Thymus (tissue), 11 donors: Measurements from ENCODE around the gene CD300LB. TPM values are rescaled to one million over a fixed set of nuclear protein-coding genes. Genes with fewer than 3 reads are reported as not detected.
A peak's percentile ranks its signal among the peaks of the same experiment; 100 is the strongest.
"Not testable (repeated sequence)": the region's sequence is repeated elsewhere in the genome, so short reads cannot be mapped to it uniquely, and the experiment has no call there.

Source experiments
- DNase-seq, 9 donors: peaks; one replicate each; pipeline ENCODE4 v3.0.0-alpha.2; 2013; ENCODE audit warnings: low spot score in 9 of 9, low read depth in 6 of 9, missing footprints in 1 of 9
- H3K27ac ChIP-seq, 2 donors: one replicate each; pipeline ENCODE4 v1.5.1; 2013; ENCODE audit warnings: control low read depth in 1 of 2, low read depth in 1 of 2, low read length in 1 of 2, mild to moderate bottlenecking in 1 of 2, moderate library complexity in 1 of 2
- H3K27me3 ChIP-seq, 2 donors: one replicate each; pipeline ENCODE4 v1.5.1; 2013; ENCODE audit warnings: low read length in 1 of 2; ENCODE audit not compliant: control insufficient read depth in 2 of 2, insufficient read depth in 1 of 2
- H3K36me3 ChIP-seq, 2 donors: one replicate each; pipeline ENCODE4 v1.5.1; 2013; ENCODE audit warnings: low read length in 1 of 2, mild to moderate bottlenecking in 1 of 2, moderate library complexity in 1 of 2; ENCODE audit not compliant: control insufficient read depth in 2 of 2, insufficient read depth in 2 of 2
- H3K4me1 ChIP-seq, 2 donors: one replicate each; pipeline ENCODE4 v1.5.1; 2013; ENCODE audit warnings: low read length in 2 of 2; ENCODE audit not compliant: control insufficient read depth in 2 of 2, insufficient read depth in 2 of 2
- H3K4me3 ChIP-seq, 2 donors: one replicate each; pipeline ENCODE4 v1.5.1; 2013; ENCODE audit warnings: low read length in 2 of 2, control low read depth in 1 of 2, mild to moderate bottlenecking in 1 of 2
- H3K9me3 ChIP-seq, 2 donors: one replicate each; pipeline ENCODE4 v1.5.1; 2013; ENCODE audit warnings: low read length in 1 of 2, mild to moderate bottlenecking in 1 of 2; ENCODE audit not compliant: control insufficient read depth in 2 of 2, insufficient read depth in 1 of 2
- WGBS: extraction: QIAGEN DNeasy Blood & Tissue Kit; methylation state at CpG from one replicate; pipeline ENCODE4 v1.1.7; 2013; 5-methylcytosine and 5-hydroxymethylcytosine counted together
- polyA plus RNA-seq: library from polyadenylated mRNA; stranded (reverse); fragments of 200-250 nt; gene quantifications from one replicate; pipeline ENCODE4 v1.2.3, GENCODE V29; 2013
- total RNA-seq: library from RNA; stranded (reverse); fragments of 120-200 nt; gene quantifications from one replicate; pipeline ENCODE4 v1.2.4, GENCODE V29; 2013
- donor health status: healthy.

The CD300LB gene
- total and polyA plus RNA-seq, 2 donors, result 0.38 to 0.64 TPM

DNA sequence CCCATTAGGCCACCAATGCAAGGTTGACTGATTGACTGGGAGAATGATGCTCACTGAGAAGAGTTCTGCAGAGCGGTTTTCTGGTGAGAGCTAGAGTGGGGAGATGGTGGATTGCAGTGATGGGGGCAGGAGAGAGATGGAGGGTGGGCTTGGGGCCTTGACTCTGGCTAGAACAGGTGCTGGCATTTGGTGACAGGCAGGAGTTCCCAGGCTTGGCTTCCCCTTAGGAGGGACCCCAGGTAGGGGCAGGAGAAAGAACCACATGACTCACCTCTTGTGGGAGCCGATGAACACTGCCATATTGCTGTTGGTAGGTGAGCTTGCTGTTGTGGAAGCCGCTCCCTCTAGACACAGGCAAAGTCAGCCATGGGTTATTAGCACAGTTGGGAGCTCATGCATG, 8.0 kb downstream of the CD300LB start:
- H3K4me1 ChIP-seq, result peaks cover 0 to 9% of the 10 kb centered on the region in 2 donors
- H3K9me3 ChIP-seq, result peaks cover 1 to 10% of the 10 kb centered on the region in 2 donors
- H3K4me3 ChIP-seq, result no peak overlapping the region
- peaks cover 0 to 2% of the 10 kb centered on the region in 2 donors for H3K27me3 ChIP-seq
- DNase-seq, result no peak
- H3K36me3 ChIP-seq, result no peaks in the 10 kb centered on the region
- no peak overlapping the region for H3K27ac ChIP-seq
- 98% methylated on average over 3 of the region's 3 CpGs for WGBS

DNA sequence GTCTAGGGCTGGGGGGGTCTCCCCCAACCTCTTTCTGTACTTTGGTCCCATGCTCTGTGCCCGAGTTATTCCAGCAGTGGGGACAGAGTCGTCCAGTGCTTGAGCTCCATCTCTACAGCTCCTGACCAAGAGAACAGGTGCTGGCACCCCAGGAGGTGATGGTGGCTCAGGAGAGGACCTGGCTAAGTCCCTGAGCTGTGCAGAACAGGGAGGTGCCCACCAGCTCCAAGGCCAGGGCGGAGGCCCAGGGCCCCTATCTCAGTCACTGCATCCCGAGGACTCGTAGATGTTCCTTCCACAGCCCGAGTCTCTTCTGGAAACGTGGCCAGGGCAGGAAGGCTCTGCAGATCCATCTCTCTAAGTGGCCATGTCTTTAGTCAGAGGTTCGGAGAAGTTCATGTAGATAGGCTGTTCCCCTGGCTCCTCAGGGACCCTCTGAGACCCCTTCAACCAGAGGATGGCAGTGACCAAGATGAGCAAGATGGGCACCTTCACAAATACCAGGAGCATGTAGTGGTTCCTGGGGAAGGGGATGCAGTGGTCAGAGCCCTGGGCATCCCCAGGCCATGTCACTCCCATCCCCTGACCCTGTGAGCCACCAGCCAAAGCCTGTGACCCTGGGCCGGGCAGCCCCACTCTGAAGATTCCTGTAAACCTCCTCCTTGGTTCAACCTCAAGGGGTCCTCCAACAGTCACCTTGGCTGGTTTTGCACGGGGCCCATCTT, 8.7 kb downstream of the CD300LB start:
- no peak overlapping the region for H3K27ac ChIP-seq
- WGBS, result 94% methylated on average over 10 of the region's 10 CpGs
- DNase-seq, result no peak

DNA sequence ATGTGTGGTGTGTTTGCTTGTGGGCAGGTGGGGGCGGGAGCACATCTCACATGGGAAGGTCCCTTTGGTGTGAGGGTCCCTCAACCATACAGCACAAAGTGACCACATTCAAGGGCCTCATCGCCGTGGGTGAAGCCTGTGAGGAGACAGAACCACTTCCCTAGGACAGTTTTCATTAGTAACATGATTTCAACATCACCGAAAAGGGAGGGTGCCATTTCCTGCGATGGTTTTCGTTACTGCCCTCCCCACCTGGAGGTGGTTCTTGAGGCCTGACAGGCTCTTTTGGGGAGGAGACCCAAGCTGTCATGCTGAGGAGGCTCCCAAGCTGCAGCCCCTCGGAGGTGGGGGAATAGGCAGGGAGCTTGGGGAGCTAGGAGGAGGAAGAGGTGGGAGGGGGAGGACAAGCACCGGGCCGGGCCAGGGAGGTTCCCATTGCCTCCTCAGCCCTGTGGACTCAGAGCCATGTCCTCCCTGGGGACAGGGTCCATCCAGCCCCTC, 9.5 kb downstream of the CD300LB start:
- no peak for DNase-seq
- H3K4me1 ChIP-seq, result peaks cover 0 to 9% of the 10 kb centered on the region in 2 donors
- WGBS, result 10% methylated on average over 9 of the region's 9 CpGs

More for the DNA sequence above, 8.7 kb downstream of the CD300LB start:
- Histone ChIP-seq H3K9me3 (peaks cover 1 to 10% of the 10 kb centered on the region in 2 donors), H3K4me1 (peaks cover 0 to 9% of the 10 kb centered on the region in 2 donors), H3K36me3 (no peaks in the 10 kb centered on the region), H3K27me3 (peaks cover 0 to 2% of the 10 kb centered on the region in 2 donors), H3K4me3 (no peak overlapping the region)

DNA sequence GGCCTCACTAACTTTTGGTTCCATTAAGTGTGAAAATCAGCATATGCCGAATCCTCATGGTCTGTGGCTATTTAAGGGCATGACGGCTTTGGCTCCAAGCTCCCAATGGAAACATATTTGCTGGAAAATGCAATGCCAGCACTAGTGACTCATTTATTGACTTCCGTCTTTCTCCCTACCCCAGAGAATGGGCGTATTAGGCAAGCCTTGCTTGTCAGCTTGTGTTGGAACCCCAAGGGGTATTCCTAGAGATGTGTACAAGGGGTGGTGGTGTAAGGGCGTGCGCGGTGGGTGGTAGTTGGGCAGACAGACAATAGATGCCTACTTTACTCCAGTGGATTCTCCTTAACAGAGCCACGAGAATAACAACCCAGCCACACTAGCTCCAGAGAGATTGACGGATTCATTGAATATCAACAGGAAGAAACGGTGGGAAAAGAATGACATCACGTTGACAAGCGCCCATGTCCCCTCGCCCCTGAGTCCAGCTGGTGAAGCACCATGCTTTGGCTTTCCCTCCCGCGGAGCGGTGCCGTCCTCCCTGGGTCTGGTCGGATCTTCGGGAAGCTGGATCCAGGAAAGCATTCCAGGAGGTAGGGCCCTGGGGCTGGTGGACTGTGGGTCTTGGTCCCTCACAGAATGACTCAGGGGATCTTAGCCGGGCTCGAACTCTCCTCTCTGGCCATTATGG, 10.3 kb downstream of the CD300LB start:
- peaks cover 0 to 2% of the 10 kb centered on the region in 2 donors for H3K27me3 ChIP-seq
- WGBS, result 98% methylated on average over 21 of the region's 21 CpGs
- H3K4me3 ChIP-seq, result no peak overlapping the region
- H3K9me3 ChIP-seq, result peaks cover 1 to 13% of the 10 kb centered on the region in 2 donors
- H3K36me3 ChIP-seq, result no peaks in the 10 kb centered on the region
- no peak for DNase-seq
- peak overlapping the region in 1 of 2 donors; percentile 37 for H3K27ac ChIP-seq
- H3K4me1 ChIP-seq, result peaks cover 0 to 9% of the 10 kb centered on the region in 2 donors

More for the DNA sequence above, 9.5 kb downstream of the CD300LB start:
- Histone ChIP-seq H3K27me3 (peaks cover 0 to 2% of the 10 kb centered on the region in 2 donors), H3K27ac (peak overlapping the region in 1 of 2 donors; percentile 37), H3K4me3 (no peak overlapping the region), H3K36me3 (no peaks in the 10 kb centered on the region), H3K9me3 (peaks cover 1 to 10% of the 10 kb centered on the region in 2 donors)

DNA sequence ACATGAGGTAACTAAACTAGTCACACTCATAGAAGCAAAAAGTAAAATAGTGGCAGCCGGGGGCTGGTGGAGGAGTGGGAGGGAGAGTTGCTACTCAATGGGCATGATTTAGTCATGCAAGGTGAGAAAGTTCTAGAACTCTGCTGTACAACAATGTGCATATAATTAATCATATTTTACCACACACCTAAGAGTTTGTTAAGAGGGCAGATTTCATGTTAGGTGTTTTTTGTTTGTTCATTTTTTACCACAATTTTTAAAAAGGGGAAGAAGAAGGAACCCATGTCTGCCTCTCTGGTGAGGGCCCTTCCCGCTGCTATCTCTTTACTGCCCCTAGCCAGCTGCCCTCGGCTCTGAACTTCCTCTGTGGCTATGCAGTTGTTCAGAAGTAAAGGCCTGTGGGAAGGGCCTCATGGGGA, 11.2 kb downstream of the CD300LB start:
- 5% methylated on average over 3 of the region's 3 CpGs for WGBS
- no peak overlapping the region for H3K4me3 ChIP-seq
- DNase-seq, result peak in 1 of 9 donors; percentile 19

GRCh38 chr17:74518413-74518981, 12.8 kb downstream of the CD300LB start:
- H3K9me3 ChIP-seq, result peaks cover 6 to 20% of the 10 kb centered on the region in 2 donors
- 96% methylated on average over 6 of the region's 6 CpGs for WGBS
- H3K27ac ChIP-seq, H3K27me3 ChIP-seq, H3K36me3 ChIP-seq, DNase-seq, H3K4me3 ChIP-seq, H3K4me1 ChIP-seq: not testable (repeated sequence)

More for the DNA sequence above, 11.2 kb downstream of the CD300LB start:
- Histone ChIP-seq H3K36me3 (no peaks in the 10 kb centered on the region), H3K27me3 (peaks cover 0 to 2% of the 10 kb centered on the region in 2 donors), H3K9me3 (peaks cover 1 to 13% of the 10 kb centered on the region in 2 donors), H3K27ac (peak overlapping the region in 1 of 2 donors; percentile 3), H3K4me1 (peaks cover 0 to 9% of the 10 kb centered on the region in 2 donors)

GRCh38 chr17:74516561-74517328, 14.5 kb downstream of the CD300LB start:
- Histone ChIP-seq H3K36me3 (no peaks in the 10 kb centered on the region), H3K4me1 (peaks cover 0 to 6% of the 10 kb centered on the region in 2 donors), H3K27ac (no peak overlapping the region), H3K9me3 (peaks cover 4 to 12% of the 10 kb centered on the region in 2 donors), H3K4me3 (no peak overlapping the region), H3K27me3 (peaks cover 0 to under 1% of the 10 kb centered on the region in 2 donors)
- no peak for DNase-seq
- WGBS, result 99% methylated on average over 3 of the region's 3 CpGs

DNA sequence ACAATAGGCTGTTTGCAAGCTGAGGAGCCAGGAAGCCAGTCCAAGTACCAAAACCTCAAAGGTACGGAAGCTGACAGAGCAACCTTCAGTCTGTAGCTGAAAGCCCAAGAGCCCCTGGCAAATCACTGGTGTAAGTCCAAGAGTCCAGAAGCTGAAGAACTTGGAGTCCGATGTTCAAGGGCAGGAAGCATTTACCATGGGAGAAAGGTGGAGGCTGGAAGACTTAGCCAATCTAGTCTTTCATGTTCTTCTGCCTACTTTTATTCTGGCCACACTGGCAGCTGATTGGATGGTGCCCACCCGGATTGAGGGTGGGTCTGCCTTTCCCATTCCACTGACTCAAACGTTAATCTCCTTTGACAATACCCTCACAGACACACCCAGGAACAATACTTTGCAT, 15.3 kb downstream of the CD300LB start:
- WGBS, result 81% methylated on average over 4 of the region's 4 CpGs
- no peak for DNase-seq
- Histone ChIP-seq H3K4me1 (peaks cover 0 to 2% of the 10 kb centered on the region in 2 donors), H3K27ac (no peak overlapping the region), H3K27me3 (no peaks in the 10 kb centered on the region), H3K9me3 (peaks cover 4 to 12% of the 10 kb centered on the region in 2 donors), H3K36me3 (no peaks in the 10 kb centered on the region), H3K4me3 (no peak overlapping the region)
